Activated CD4-positive, alpha-beta T cell treated with anti-CD3 and anti-CD28 coated beads for 4 hours (primary cell): Measurements from ENCODE around the gene IQGAP2.
"Not testable (repeated sequence)": the region's sequence is repeated elsewhere in the genome, so short reads cannot be mapped to it uniquely, and the experiment has no call there.

Experiments
- DNase-seq, 2 donors: peaks; one replicate each; pipeline ENCODE4 v3.0.0-alpha.2; 2020

The IQGAP2 gene

DNA sequence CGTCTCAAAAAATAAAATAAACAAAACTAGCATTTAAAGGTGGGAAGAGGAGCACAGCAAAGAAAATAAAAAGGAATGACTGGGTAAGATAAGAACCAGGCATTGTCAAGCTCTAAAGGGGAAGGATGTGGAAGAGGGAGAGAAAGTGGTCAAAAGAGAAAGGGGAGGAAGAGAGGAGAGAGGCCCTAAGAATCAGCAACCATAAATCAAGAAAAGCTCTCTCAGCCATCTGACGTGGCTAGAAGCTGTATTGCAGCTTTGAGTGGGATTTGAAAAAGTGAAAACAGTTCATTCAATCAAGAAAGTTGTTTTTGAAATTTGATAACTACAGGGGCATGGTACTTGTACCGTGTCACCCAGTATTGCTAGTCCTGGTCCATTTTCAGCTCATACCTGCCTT, 267.4 kb downstream of the IQGAP2 start:
- DNase-seq = no peak

DNA sequence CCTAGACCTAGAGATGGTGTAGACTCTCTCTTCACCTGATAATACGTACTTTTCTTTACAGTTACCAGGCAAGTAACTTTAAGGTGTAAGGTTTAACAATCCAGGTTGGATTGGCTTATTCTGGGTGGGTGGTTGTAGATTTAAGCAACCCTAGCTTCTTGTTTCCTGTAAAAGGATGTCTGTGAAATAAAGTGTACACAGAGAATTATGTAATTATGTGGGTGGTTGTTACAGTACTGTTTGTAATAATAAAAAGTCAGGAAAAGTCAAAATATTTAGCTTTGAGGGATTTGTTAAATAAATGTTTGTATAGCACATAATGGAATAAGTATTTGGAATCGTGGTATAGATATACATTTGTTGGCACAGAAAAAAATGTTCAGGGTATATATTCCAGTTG, 269.2 kb downstream of the IQGAP2 start:
- DNase-seq = no peak

GRCh38 chr5:76673125-76673524, 270.0 kb downstream of the IQGAP2 start:
- DNase-seq = no peak

DNA sequence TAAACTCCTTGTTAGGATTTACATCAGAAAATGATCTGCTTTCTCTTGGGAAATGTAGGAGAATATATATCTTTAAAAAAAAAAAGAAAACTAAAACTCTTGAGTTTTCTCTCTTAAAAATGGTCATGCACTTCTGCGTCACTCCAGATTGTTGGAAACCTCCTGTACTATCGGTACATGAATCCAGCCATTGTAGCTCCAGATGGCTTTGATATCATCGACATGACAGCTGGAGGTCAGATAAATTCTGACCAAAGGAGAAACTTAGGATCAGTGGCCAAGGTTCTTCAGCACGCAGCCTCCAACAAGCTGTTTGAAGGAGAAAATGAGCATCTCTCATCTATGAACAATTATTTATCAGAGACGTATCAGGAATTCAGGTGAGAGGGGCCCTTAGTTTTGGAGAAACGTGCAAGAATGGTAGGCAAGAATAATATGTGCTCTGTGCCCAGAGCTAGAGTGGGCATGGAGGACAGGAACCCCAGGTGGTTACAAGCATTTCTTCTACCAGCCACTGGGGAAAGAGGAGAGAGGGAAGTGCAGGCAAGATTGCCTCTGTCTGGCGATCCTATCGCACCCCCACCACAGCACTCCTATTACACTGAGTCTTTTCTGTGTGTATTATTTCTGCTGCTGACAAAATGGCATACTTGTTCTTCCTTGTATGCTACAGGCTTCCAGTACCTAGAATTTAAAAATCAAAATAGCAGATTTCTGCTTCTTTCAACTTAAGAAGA, 271.4 kb downstream of the IQGAP2 start:
- no peak for DNase-seq

- DNase-seq = no peak
These were observed 272.3 kb downstream of the IQGAP2 start for GRCh38 chr5:76675364-76675763.

DNA sequence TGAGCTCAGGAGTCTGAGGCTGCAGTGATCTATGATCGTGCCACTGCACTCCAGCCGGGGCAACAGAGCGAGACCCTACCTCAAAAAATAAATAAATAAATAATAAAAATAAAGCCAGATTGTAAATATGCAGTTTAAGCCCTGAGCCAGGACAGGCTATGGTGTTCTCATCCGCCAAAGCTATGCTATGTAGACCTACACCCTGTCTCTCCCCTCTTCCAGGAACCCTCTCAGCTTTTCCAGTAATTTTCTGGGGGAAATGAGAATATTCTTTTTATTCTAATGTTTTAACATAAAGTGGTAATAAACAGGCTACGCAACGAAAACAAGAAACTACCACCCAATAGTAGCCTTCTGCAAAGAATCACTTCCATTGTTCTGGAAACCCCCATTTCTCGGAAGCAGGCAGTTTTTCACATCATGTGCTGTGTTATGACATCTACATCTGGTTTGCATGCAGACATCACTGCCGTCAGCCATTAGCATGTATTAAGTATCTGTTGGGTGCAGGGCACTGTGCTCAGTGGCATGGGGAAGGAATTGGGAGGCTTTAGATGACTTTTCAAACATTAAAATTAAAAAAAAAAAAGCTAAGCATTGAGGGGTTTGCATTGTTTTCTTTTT, 274.9 kb downstream of the IQGAP2 start:
- DNase-seq = no peak

DNA sequence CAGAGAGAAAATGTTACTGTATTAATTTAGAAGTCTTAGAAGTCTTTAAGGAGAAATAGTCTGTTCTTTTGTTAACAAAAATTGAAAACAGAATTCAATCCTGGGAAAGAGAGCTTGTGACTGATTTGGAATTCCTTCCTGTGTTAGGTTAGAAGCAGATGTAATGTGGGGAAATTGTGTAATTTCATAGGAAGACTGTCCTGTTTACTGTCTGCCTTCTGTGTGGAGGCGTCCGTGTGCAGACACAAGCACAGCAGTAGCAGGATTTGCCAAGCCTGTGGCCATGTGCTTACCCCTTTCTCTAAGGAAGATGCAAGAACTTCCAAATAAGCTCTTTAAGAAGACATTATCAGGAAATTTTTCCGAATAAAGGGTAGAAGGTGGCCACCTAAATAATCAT, 276.1 kb downstream of the IQGAP2 start:
- no peak for DNase-seq

GRCh38 chr5:76680826-76681225, 277.7 kb downstream of the IQGAP2 start:
- not testable (repeated sequence) for DNase-seq

DNA sequence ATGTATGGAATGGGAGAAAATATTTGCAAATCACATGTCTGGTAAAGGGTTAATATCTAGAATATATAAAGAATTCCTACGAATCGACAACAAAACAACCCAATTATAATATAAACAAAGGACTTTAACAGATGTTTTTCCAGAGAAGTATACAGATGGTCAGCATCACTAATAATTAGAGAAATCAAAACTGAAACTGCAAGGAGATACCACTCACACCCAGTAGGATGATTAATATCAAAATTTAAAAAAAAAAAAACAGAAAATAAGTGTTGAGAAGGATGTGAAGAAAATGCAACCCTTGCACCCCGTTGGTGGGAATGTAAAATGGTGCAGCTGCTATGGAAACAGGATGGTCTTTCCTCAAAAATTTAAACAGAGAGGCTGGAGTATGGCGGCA, 278.2 kb downstream of the IQGAP2 start:
- no peak for DNase-seq

DNA sequence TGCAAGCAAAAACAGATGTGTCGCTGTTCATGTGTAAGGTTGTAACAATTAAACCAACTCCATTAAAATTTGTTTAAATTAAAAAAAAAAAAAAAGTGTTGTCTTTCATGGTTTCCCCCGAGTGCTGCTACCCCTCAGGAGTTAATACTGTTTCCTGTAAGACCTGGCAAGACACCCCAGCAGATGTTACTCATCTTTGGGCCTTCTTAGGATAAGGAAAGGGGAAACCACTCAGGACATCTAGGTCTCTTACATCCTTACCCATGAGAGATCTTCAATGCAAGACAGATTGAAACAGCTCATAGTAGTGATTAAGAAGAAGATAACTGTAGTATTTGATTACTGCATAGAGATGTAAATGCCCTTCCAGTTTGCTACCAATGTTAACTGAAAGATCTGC, 279.3 kb downstream of the IQGAP2 start:
- no peak for DNase-seq

DNA sequence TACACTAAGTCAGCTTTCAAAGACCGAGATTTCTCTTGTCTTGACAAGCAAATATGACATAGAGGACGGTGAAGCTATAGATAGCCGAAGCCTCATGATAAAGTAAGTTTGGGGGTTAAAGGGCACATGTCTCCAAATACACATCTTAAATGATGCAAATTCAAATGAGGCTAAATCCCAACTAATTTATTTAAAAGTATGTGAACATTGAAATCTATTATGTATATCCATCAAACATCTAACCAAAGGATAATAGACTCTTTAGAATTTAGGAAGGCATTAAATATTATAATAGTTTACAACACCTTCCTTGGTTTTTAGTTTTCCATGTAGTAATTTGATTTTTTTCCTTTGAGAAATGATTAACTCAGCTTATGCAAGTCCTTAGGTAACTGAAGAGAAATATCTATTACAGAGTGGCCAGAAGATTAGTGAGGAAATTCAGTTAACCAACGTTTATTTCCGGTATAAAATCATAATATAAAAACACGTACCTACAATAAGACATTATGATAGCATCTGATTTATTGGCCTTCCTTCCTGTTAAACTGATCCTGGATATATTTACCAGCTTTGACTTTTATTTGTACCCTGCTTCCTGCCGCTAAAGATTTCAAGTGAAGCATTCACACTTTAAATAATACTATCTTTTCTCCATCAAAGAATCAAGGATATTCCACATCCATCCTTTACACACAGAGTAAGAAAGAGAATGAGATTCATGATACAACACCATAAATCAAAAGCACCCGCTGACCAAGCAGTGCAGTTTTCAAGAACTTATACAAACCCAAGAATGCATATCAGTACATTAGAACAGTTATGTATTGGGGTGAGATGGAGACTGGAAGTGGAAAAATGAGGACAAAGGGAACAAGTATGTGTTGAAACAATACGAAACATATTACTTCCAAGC, 281.0 kb downstream of the IQGAP2 start:
- DNase-seq = no peak

GRCh38 chr5:76684756-76685519, 281.9 kb downstream of the IQGAP2 start:
- no peak for DNase-seq

- no peak for DNase-seq
These were observed 282.6 kb downstream of the IQGAP2 start for GRCh38 chr5:76685704-76686103.

DNA sequence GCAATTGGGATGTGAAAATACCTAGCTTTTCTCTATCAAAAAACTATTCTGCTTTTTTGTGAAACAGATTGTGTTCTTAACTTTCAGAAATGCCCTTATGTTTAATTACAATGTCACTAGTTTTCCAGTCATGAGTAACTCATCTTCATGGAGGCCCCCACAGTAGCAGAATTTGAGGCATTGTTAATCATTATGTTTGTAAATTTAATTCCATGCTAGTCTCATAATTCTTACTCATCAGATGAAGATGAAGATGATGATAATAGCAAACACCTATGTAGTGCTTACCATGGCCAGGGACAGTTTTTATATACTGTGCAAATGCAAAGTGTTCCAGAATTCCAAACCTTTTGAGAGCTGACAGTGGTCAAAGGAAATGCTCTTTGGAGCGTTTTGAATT, 285.1 kb downstream of the IQGAP2 start:
- no peak for DNase-seq

DNA sequence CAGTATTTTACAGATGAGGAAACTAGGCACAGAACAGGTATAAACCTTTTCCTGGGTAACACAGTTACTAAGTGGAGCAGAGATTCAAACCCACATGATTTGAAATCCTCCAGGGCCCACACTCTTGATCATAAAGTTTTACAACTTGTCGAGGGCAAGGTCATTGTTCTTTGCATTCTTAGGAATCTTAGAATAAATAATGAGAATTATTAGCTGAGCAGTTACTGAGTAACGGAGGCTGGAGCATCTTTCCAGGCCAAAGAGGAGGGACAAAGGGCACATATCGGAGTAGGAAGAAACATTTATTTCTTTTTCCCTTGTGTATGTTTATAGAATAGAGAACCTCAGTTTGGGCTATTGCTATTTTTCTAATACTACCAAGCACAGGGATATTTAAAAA, 285.8 kb downstream of the IQGAP2 start:
- DNase-seq = no peak

- DNase-seq = no peak
These were observed 286.4 kb downstream of the IQGAP2 start for GRCh38 chr5:76689321-76690036.

- DNase-seq = no peak
These were observed 287.1 kb downstream of the IQGAP2 start for GRCh38 chr5:76690037-76690679.

DNA sequence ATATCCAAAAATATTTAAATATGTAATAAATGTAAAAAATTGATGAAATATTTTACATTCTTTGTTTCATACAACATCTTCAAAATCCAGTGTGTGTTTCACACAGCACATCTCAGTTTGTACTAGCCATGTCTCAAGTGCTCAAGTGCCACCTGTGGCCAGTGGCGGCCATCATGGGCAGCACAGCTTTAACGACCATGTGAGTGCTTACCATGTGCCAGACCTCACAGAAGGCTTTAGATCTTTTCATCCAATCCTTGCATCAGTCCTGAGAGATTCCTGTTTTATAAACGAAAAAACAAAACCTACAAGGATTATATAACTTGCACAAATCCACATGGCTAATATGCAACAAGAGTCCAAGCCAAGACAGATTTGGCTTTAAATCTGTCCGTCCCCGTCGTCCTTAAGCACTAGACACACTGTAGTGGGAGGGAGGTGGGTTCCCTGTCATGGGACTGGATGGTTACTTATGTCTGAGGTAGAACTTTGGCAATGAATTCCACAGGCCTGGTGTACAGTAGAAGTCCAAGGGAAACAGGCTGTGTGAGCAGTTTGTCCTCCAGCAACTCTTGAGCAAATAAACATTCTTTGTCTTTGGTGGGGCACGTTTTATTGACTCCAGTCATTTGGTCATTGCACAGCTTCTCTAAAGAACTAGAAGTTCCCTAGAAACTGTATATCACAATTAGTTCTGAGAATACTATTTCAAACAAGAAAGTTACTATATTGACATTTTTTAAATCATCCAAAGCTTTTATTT, 287.8 kb downstream of the IQGAP2 start:
- no peak for DNase-seq

GRCh38 chr5:76691467-76692273, 288.6 kb downstream of the IQGAP2 start:
- DNase-seq = no peak

DNA sequence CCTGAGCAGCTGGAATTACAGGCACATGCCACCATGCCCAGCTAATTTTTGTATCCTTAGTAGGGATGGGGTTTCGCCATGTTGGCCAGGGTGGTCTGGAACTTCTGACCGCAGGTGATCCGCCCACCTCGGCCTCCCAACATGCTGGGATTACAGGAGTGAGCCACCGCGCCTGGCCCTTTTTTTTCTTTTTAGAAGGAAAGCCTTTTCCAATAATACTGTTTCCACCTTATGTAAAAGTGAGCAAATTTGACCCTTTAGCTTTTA, 289.1 kb downstream of the IQGAP2 start:
- no peak for DNase-seq
